CD4-positive, alpha-beta T cell (primary cell): ENCODE results near the gene MYL11. TPM values are rescaled to one million over a fixed set of nuclear protein-coding genes. Genes with fewer than 3 reads are reported as not detected.

Experiments used
- ATAC-seq: fragments of 200-7000 bp; cut with Tn5 transposase; one replicate; pipeline ENCODE4 v1.10.0; 2022; ENCODE audit warnings: mild to moderate bottlenecking; ENCODE audit not compliant: poor library complexity
- CTCF ChIA-PET: fragments of 350-600 bp; sonication (Branson Sonifier 250); formaldehyde crosslinking; loops from one replicate; lab custom pipeline; 2021; ENCODE audit warnings: antibody characterized with exemption, inconsistent platforms; lab: Charles Lee
- POLR2A ChIA-PET: fragments of 350-600 bp; sonication (Branson Sonifier 250); formaldehyde crosslinking; loops from one replicate; lab custom pipeline; 2021; ENCODE audit warnings: antibody characterized with exemption, inconsistent platforms; lab: Charles Lee
- DNase-seq, 14 experiments: peaks; one replicate each; pipeline ENCODE4 v3.0.0-alpha.2; 2013 to 2020; ENCODE audit warnings: mixed read lengths in 2 of 14
- H3K27ac ChIP-seq, 2 donors: one replicate each; pipeline versions ENCODE4 v1.5.1 to v1.7.0; 2013; ENCODE audit warnings: low read length in 2 of 2, low read depth in 1 of 2, mild to moderate bottlenecking in 1 of 2
- H3K27me3 ChIP-seq, 2 experiments: 1 replicate in 1 of 2; 2 replicates in 1 of 2; pipeline versions ENCODE4 v1.6.1 to v1.7.0; 2013; ENCODE audit warnings: low read length in 2 of 2, control low read depth in 1 of 2, mild to moderate bottlenecking in 1 of 2, moderate library complexity in 1 of 2; ENCODE audit not compliant: insufficient read depth in 2 of 2, control insufficient read depth in 1 of 2
- H3K36me3 ChIP-seq: one replicate; pipeline ENCODE4 v1.6.1; 2013; ENCODE audit warnings: low read length, control low read depth; ENCODE audit not compliant: insufficient read depth
- H3K4me1 ChIP-seq: one replicate; pipeline ENCODE4 v1.6.1; 2013; ENCODE audit warnings: low read length, control low read depth; ENCODE audit not compliant: insufficient read depth
- H3K4me3 ChIP-seq: one replicate; pipeline ENCODE4 v1.5.1; 2013; ENCODE audit warnings: mild to moderate bottlenecking, low read length, moderate library complexity
- H3K9me3 ChIP-seq, 2 experiments: 1 replicate in 1 of 2; 2 replicates in 1 of 2; pipeline versions ENCODE4 v1.6.1 to v1.7.0; 2013; ENCODE audit warnings: low read length in 2 of 2, mild to moderate bottlenecking in 2 of 2, control low read depth in 1 of 2, moderate library complexity in 1 of 2; ENCODE audit not compliant: control insufficient read depth in 1 of 2, insufficient read depth in 1 of 2
- H3K27ac Mint-ChIP-seq: one replicate; pipeline ENCODE4 v1.8.0; 2020; ENCODE audit warnings: mixed read lengths
- H3K27me3 Mint-ChIP-seq: one replicate; pipeline ENCODE4 v1.8.0; 2021; ENCODE audit warnings: mixed read lengths
- H3K36me3 Mint-ChIP-seq: one replicate; pipeline ENCODE4 v1.8.0; 2021; ENCODE audit warnings: low read depth, mixed read lengths
- H3K4me1 Mint-ChIP-seq: one replicate; pipeline ENCODE4 v1.8.0; 2021; ENCODE audit warnings: low read depth, mixed read lengths
- H3K4me3 Mint-ChIP-seq: one replicate; pipeline ENCODE4 v1.8.0; 2020; ENCODE audit warnings: mild to moderate bottlenecking, mixed read lengths
- H3K9me3 Mint-ChIP-seq: one replicate; pipeline ENCODE4 v1.8.0; 2020; ENCODE audit warnings: mixed read lengths
- intact Hi-C, 2 experiments: fragments of 100-400 bp; cut with DNase I in 1 of 2; cut with micrococcal nuclease in 1 of 2; formaldehyde crosslinking; loops; one replicate each; pipeline versions ENCODE4 v1.15.1 to v1.9.0; 2023 to 2025; cut with DNase I, micrococcal nuclease
- total RNA-seq, 174 experiments: library from RNA in 2 of 174; stranded (reverse) in 2 of 174; gene quantifications; one replicate each; pipeline ENCODE4 v1.2.3 and lab custom pipeline; 2021 to 2026
- TF ChIP-seq, protein P1 (sequence below): fragments of 200-600 bp; IDR thresholded peaks from one replicate; pipeline ENCODE4 v1.8.0; 2022; ENCODE audit warnings: antibody characterized with exemption, mild to moderate bottlenecking

The MYL11 gene
- total RNA-seq, 2 experiments from 2014 or later: 0.95 to 2.4 TPM

- no peak overlapping the region for H3K27ac Mint-ChIP-seq
- Histone ChIP-seq H3K27me3 (no peaks in the 10 kb centered on the region), H3K9me3 (no peaks in the 10 kb centered on the region), H3K36me3 (peaks cover 19% of the 10 kb centered on the region), H3K4me3 (no peak overlapping the region), H3K4me1 (peaks cover 55% of the 10 kb centered on the region), H3K27ac (no peak overlapping the region)
- H3K9me3 Mint-ChIP-seq: no peaks in the 10 kb centered on the region
- intact Hi-C loops: no loop called here
- no peaks in the 10 kb centered on the region for H3K27me3 Mint-ChIP-seq
- DNase-seq: no peak
- ATAC-seq: no peak
- H3K36me3 Mint-ChIP-seq: peaks cover 13% of the 10 kb centered on the region
- ChIA-PET POLR2A (interaction anchor here (3.6 to 9.0 kb wide), 2 partner anchors 16 to 21 kb away, joined by 17 to 147 read pairs; partner anchors contain the start of gene SEPTIN1), CTCF (interaction anchor here (2.2 to 2.6 kb wide), 2 partner anchors 12 kb away, joined by 7 to 18 read pairs; no protein-coding TSS in a partner anchor)
- TF ChIP-seq, protein P1, sequence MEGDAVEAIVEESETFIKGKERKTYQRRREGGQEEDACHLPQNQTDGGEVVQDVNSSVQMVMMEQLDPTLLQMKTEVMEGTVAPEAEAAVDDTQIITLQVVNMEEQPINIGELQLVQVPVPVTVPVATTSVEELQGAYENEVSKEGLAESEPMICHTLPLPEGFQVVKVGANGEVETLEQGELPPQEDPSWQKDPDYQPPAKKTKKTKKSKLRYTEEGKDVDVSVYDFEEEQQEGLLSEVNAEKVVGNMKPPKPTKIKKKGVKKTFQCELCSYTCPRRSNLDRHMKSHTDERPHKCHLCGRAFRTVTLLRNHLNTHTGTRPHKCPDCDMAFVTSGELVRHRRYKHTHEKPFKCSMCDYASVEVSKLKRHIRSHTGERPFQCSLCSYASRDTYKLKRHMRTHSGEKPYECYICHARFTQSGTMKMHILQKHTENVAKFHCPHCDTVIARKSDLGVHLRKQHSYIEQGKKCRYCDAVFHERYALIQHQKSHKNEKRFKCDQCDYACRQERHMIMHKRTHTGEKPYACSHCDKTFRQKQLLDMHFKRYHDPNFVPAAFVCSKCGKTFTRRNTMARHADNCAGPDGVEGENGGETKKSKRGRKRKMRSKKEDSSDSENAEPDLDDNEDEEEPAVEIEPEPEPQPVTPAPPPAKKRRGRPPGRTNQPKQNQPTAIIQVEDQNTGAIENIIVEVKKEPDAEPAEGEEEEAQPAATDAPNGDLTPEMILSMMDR: no peak
- peaks cover 53% of the 10 kb centered on the region for H3K4me1 Mint-ChIP-seq
- peak overlapping the region; percentile 36 for H3K4me3 Mint-ChIP-seq
These were observed 22.5 kb downstream of the MYL11 start for GRCh38 chr16:30397056-30397455.

- CTCF ChIA-PET: interaction anchor here (2.2 kb wide), 1 partner anchor 11 kb away, joined by 7 read pairs; no protein-coding TSS in a partner anchor
- peaks cover 19% of the 10 kb centered on the region for H3K36me3 ChIP-seq
- POLR2A ChIA-PET: interaction anchor here (1.0 to 9.0 kb wide), 2 partner anchors 17 to 27 kb away, joined by 4 to 147 read pairs; partner anchors contain the start of genes SEPTIN1 and TBC1D10B
- intact Hi-C loops: no loop called here
- H3K27me3 Mint-ChIP-seq: no peaks in the 10 kb centered on the region
- no peak overlapping the region for H3K4me3 ChIP-seq
- H3K4me1 Mint-ChIP-seq: peaks cover 53% of the 10 kb centered on the region
- no peak overlapping the region for H3K27ac ChIP-seq
- H3K9me3 Mint-ChIP-seq: no peaks in the 10 kb centered on the region
- no peak for DNase-seq
- H3K4me1 ChIP-seq: peaks cover 55% of the 10 kb centered on the region
- no peak overlapping the region for H3K27ac Mint-ChIP-seq
- peaks cover 13% of the 10 kb centered on the region for H3K36me3 Mint-ChIP-seq
- TF ChIP-seq, protein P1: no peak
- ATAC-seq: no peak
- no peak overlapping the region for H3K4me3 Mint-ChIP-seq
- H3K27me3 ChIP-seq: no peaks in the 10 kb centered on the region
- no peaks in the 10 kb centered on the region for H3K9me3 ChIP-seq
These were observed 23.4 kb downstream of the MYL11 start for GRCh38 chr16:30397776-30398660.

DNA sequence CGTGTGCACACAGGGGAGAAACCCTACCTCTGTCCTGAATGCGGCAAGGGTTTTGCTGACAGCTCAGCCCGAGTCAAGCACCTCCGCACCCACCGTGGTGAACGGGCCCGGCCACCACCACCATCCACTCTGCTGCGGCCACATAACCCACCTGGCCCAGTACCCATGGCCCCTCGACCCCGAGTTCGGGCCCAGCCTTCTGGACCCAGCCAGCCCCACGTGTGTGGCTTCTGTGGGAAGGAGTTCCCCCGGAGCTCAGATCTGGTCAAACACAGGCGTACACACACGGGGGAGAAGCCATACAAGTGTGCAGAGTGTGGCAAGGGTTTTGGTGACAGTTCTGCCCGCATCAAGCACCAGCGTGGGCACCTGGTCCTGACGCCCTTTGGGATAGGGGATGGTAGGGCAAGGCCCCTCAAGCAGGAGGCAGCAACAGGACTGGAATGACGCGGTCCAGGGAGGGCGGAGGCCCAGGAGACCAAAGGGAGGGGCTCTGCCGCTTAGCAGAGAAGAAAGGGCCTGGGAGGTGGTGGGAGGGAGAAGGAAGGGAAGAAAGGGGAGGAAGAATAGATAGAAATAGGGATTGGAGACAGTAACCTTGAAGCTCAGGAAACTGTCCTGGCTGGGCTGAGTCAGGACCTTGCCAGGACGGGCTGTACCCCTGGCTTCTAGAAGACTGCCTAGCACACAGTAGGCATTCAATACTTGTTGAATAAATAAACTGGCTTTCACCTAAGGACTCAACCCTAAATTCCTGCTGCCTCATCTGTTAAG lies 24.2 kb downstream of the MYL11 start:
- TF ChIP-seq, protein P1: no peak
- Histone ChIP-seq H3K36me3 (peaks cover 19% of the 10 kb centered on the region), H3K27ac (no peak overlapping the region), H3K4me1 (peaks cover 55% of the 10 kb centered on the region), H3K27me3 (no peaks in the 10 kb centered on the region), H3K4me3 (no peak overlapping the region), H3K9me3 (no peaks in the 10 kb centered on the region)
- Mint-ChIP-seq H3K36me3 (peaks cover 13% of the 10 kb centered on the region), H3K27ac (peak overlapping the region; percentile 76), H3K9me3 (no peaks in the 10 kb centered on the region), H3K27me3 (no peaks in the 10 kb centered on the region), H3K4me3 (peak overlapping the region; percentile 70), H3K4me1 (peaks cover 53% of the 10 kb centered on the region)
- no peak for ATAC-seq
- POLR2A ChIA-PET: interaction anchor here (9.0 kb wide), 1 partner anchor 18 kb away, joined by 147 read pairs; the partner anchor contains the start of gene SEPTIN1
- DNase-seq: no peak
- intact Hi-C loops: no loop called here
- CTCF ChIA-PET: interaction anchor here (2.2 kb wide), 2 partner anchors 10 to 11 kb away, joined by 7 to 10 read pairs; no protein-coding TSS in a partner anchor
